T-helper 1 cell treated with Interleukin-12 subunit alpha and Interleukin-12 subunit beta and Interleukin-4 antibody, amounts not matched to agents 30 μg/mL and 1 μg/mL, for 36 hours (primary cell): Measurements from ENCODE around the gene DENND4C.

Experiments used
- H3K27ac Mint-ChIP-seq: one replicate; pipeline ENCODE4 v1.8.0; 2021; ENCODE audit warnings: mild to moderate bottlenecking, mixed read lengths
- H3K27me3 Mint-ChIP-seq: one replicate; pipeline ENCODE4 v1.8.0; 2021; ENCODE audit warnings: low read depth, mixed read lengths
- H3K36me3 Mint-ChIP-seq: one replicate; pipeline ENCODE4 v1.8.0; 2021; ENCODE audit warnings: low read depth, mixed read lengths
- H3K4me1 Mint-ChIP-seq: one replicate; pipeline ENCODE4 v1.8.0; 2021; ENCODE audit warnings: low read depth, mixed read lengths
- H3K4me3 Mint-ChIP-seq: one replicate; pipeline ENCODE4 v1.8.0; 2021; ENCODE audit warnings: mild to moderate bottlenecking, moderate library complexity, mixed read lengths
- H3K9me3 Mint-ChIP-seq: one replicate; pipeline ENCODE4 v1.8.0; 2021; ENCODE audit warnings: mixed read lengths

Gene DENND4C

GRCh38 chr9:19320495-19320894 lies 90.0 kb downstream of the DENND4C start:
- Mint-ChIP-seq H3K4me3 (no peak overlapping the region), H3K27ac (no peak overlapping the region), H3K4me1 (no peaks in the 10 kb centered on the region), H3K9me3 (no peaks in the 10 kb centered on the region), H3K36me3 (peaks cover 17% of the 10 kb centered on the region), H3K27me3 (no peaks in the 10 kb centered on the region)

GRCh38 chr9:19331877-19332276 lies 101.4 kb downstream of the DENND4C start:
- peaks cover 20% of the 10 kb centered on the region for H3K36me3 Mint-ChIP-seq
- no peaks in the 10 kb centered on the region for H3K4me1 Mint-ChIP-seq
- H3K27me3 Mint-ChIP-seq = no peaks in the 10 kb centered on the region
- no peak overlapping the region for H3K27ac Mint-ChIP-seq
- no peak overlapping the region for H3K4me3 Mint-ChIP-seq
- H3K9me3 Mint-ChIP-seq = no peaks in the 10 kb centered on the region

GRCh38 chr9:19336166-19336565 lies 105.7 kb downstream of the DENND4C start:
- Mint-ChIP-seq H3K27me3 (no peaks in the 10 kb centered on the region), H3K9me3 (no peaks in the 10 kb centered on the region), H3K27ac (no peak overlapping the region), H3K4me3 (no peak overlapping the region), H3K4me1 (peaks cover 3% of the 10 kb centered on the region), H3K36me3 (peaks cover 24% of the 10 kb centered on the region)

GRCh38 chr9:19342947-19343346 lies 112.5 kb downstream of the DENND4C start:
- no peak overlapping the region for H3K4me3 Mint-ChIP-seq
- H3K9me3 Mint-ChIP-seq = no peaks in the 10 kb centered on the region
- no peak overlapping the region for H3K27ac Mint-ChIP-seq
- H3K4me1 Mint-ChIP-seq = peaks cover 3% of the 10 kb centered on the region
- peaks cover 28% of the 10 kb centered on the region for H3K36me3 Mint-ChIP-seq
- H3K27me3 Mint-ChIP-seq = no peaks in the 10 kb centered on the region

- H3K36me3 Mint-ChIP-seq = peaks cover 29% of the 10 kb centered on the region
- H3K4me3 Mint-ChIP-seq = no peak overlapping the region
- no peak overlapping the region for H3K27ac Mint-ChIP-seq
These were observed 128.2 kb downstream of the DENND4C start for GRCh38 chr9:19358701-19359100.

GRCh38 chr9:19369107-19369506 lies 138.6 kb downstream of the DENND4C start:
- no peaks in the 10 kb centered on the region for H3K4me1 Mint-ChIP-seq
- H3K36me3 Mint-ChIP-seq = peaks cover 37% of the 10 kb centered on the region
- H3K27ac Mint-ChIP-seq = no peak overlapping the region
- H3K9me3 Mint-ChIP-seq = no peaks in the 10 kb centered on the region
- H3K27me3 Mint-ChIP-seq = no peaks in the 10 kb centered on the region
- H3K4me3 Mint-ChIP-seq = no peak overlapping the region

More at GRCh38 chr9:19358701-19359100, 128.2 kb downstream of the DENND4C start:
- H3K27me3 Mint-ChIP-seq = no peaks in the 10 kb centered on the region
- H3K9me3 Mint-ChIP-seq = no peaks in the 10 kb centered on the region
- no peaks in the 10 kb centered on the region for H3K4me1 Mint-ChIP-seq

GRCh38 chr9:19371942-19372341 lies 141.4 kb downstream of the DENND4C start:
- Mint-ChIP-seq H3K27me3 (no peaks in the 10 kb centered on the region), H3K4me3 (no peak overlapping the region), H3K9me3 (no peaks in the 10 kb centered on the region), H3K36me3 (peaks cover 49% of the 10 kb centered on the region), H3K4me1 (peaks cover 8% of the 10 kb centered on the region), H3K27ac (no peak overlapping the region)

- no peak overlapping the region for H3K27ac Mint-ChIP-seq
- peaks cover 14% of the 10 kb centered on the region for H3K4me1 Mint-ChIP-seq
- peaks cover 53% of the 10 kb centered on the region for H3K36me3 Mint-ChIP-seq
- H3K27me3 Mint-ChIP-seq = no peaks in the 10 kb centered on the region
- no peak overlapping the region for H3K4me3 Mint-ChIP-seq
- no peaks in the 10 kb centered on the region for H3K9me3 Mint-ChIP-seq
These were observed 142.1 kb downstream of the DENND4C start for GRCh38 chr9:19372567-19372966.

- no peaks in the 10 kb centered on the region for H3K9me3 Mint-ChIP-seq
- H3K27ac Mint-ChIP-seq = peak overlapping the region; percentile 41
- peaks cover 59% of the 10 kb centered on the region for H3K36me3 Mint-ChIP-seq
- peaks cover 21% of the 10 kb centered on the region for H3K4me1 Mint-ChIP-seq
- H3K27me3 Mint-ChIP-seq = no peaks in the 10 kb centered on the region
- H3K4me3 Mint-ChIP-seq = no peak overlapping the region
These were observed 143.0 kb downstream of the DENND4C start for GRCh38 chr9:19373527-19373926.

GRCh38 chr9:19375538-19375937 lies 145.0 kb downstream of the DENND4C start:
- Mint-ChIP-seq H3K9me3 (no peaks in the 10 kb centered on the region), H3K4me1 (peaks cover 32% of the 10 kb centered on the region), H3K27me3 (no peaks in the 10 kb centered on the region), H3K4me3 (no peak overlapping the region), H3K36me3 (peaks cover 76% of the 10 kb centered on the region), H3K27ac (no peak overlapping the region)

- H3K27ac Mint-ChIP-seq = no peak overlapping the region
- no peaks in the 10 kb centered on the region for H3K27me3 Mint-ChIP-seq
- H3K9me3 Mint-ChIP-seq = no peaks in the 10 kb centered on the region
- H3K4me1 Mint-ChIP-seq = peaks cover 39% of the 10 kb centered on the region
- H3K36me3 Mint-ChIP-seq = peaks cover 77% of the 10 kb centered on the region
- peak overlapping the region; percentile 33 for H3K4me3 Mint-ChIP-seq
These were observed 146.4 kb downstream of the DENND4C start for GRCh38 chr9:19376931-19377330.

- peaks cover 69% of the 10 kb centered on the region for H3K36me3 Mint-ChIP-seq
- peaks cover 40% of the 10 kb centered on the region for H3K4me1 Mint-ChIP-seq
These were observed 147.7 kb downstream of the DENND4C start for GRCh38 chr9:19378164-19378563.

GRCh38 chr9:19378647-19379046 lies 148.2 kb downstream of the DENND4C start:
- peaks cover 65% of the 10 kb centered on the region for H3K36me3 Mint-ChIP-seq

More at GRCh38 chr9:19378164-19378563, 147.7 kb downstream of the DENND4C start:
- H3K9me3 Mint-ChIP-seq = no peaks in the 10 kb centered on the region
- H3K4me3 Mint-ChIP-seq = peak overlapping the region; percentile 98
- no peaks in the 10 kb centered on the region for H3K27me3 Mint-ChIP-seq
- H3K27ac Mint-ChIP-seq = peak overlapping the region; percentile 75

GRCh38 chr9:19379283-19379682 lies 148.8 kb downstream of the DENND4C start:
- Mint-ChIP-seq H3K27me3 (no peaks in the 10 kb centered on the region), H3K4me3 (peak overlapping the region; percentile 98), H3K9me3 (no peaks in the 10 kb centered on the region), H3K4me1 (peaks cover 40% of the 10 kb centered on the region), H3K27ac (peak overlapping the region; percentile 99), H3K36me3 (peaks cover 60% of the 10 kb centered on the region)

More at GRCh38 chr9:19378647-19379046, 148.2 kb downstream of the DENND4C start:
- Mint-ChIP-seq H3K4me3 (peak overlapping the region; percentile 98), H3K27me3 (no peaks in the 10 kb centered on the region), H3K9me3 (no peaks in the 10 kb centered on the region), H3K27ac (peak overlapping the region; percentile 99), H3K4me1 (peaks cover 40% of the 10 kb centered on the region)

- Mint-ChIP-seq H3K36me3 (peaks cover 56% of the 10 kb centered on the region), H3K27ac (peak overlapping the region; percentile 99), H3K4me3 (peak overlapping the region; percentile 98), H3K4me1 (peaks cover 40% of the 10 kb centered on the region), H3K27me3 (no peaks in the 10 kb centered on the region), H3K9me3 (no peaks in the 10 kb centered on the region)
These were observed 149.2 kb downstream of the DENND4C start for GRCh38 chr9:19379697-19380046.

- H3K9me3 Mint-ChIP-seq = no peaks in the 10 kb centered on the region
- peak overlapping the region; percentile 99 for H3K27ac Mint-ChIP-seq
- no peaks in the 10 kb centered on the region for H3K27me3 Mint-ChIP-seq
- peaks cover 40% of the 10 kb centered on the region for H3K4me1 Mint-ChIP-seq
- H3K4me3 Mint-ChIP-seq = peak overlapping the region; percentile 98
- H3K36me3 Mint-ChIP-seq = peaks cover 48% of the 10 kb centered on the region
These were observed 150.3 kb downstream of the DENND4C start for GRCh38 chr9:19380826-19381075.
